ENCODE results near the gene ARHGEF11.

- TF ChIP-seq CTCF (conservative IDR thresholded peaks at IDR 0.05; ENCODE audit: low read length), result no peak
- no peak for TF ChIP-seq EZH2phosphoT487 (IDR thresholded peaks at IDR 0.05; ENCODE audit: borderline replicate concordance)
Measured at GRCh38 chr1:157040802-157041201, 4.7 kb downstream of the ARHGEF11 start.
